MCF 10A (cell line): Measurements from ENCODE around the gene MUS81. TPM values are rescaled to one million over a fixed set of nuclear protein-coding genes. Genes with fewer than 3 reads are reported as not detected.
A peak's percentile ranks its signal among the peaks of the same experiment; 100 is the strongest.

Experiments used
- BruUV-seq: library from RNA; stranded (reverse); fragments of 400-500 nt; replicated peaks from 2 replicates; lab custom pipeline; 2021; lab: Mats Ljungman, UMichigan
- CTCF ChIA-PET: fragments of 300-600 bp; sonication (Branson Sonifier 250); formaldehyde crosslinking; extraction: SDS; loops from one replicate; lab custom pipeline; 2021; ENCODE audit warnings: antibody characterized with exemption, inconsistent platforms; lab: Yijun Ruan, JAX
- POLR2A ChIA-PET: fragments of 300-600, 350-650 bp; sonication (Branson Sonifier 250); formaldehyde crosslinking; extraction: SDS; loops from one replicate; lab custom pipeline; 2020; ENCODE audit warnings: antibody characterized with exemption, inconsistent platforms; lab: Yijun Ruan, JAX
- DNase-seq: peaks from one replicate; pipeline ENCODE4 v3.0.0-alpha.2; 2018; ENCODE audit not compliant: unreplicated experiment
- H3K27ac Mint-ChIP-seq: one replicate; pipeline ENCODE4 v1.8.0; 2022; ENCODE audit warnings: mild to moderate bottlenecking, low read depth, mixed read lengths; ENCODE audit not compliant: unreplicated experiment
- H3K27me3 Mint-ChIP-seq: one replicate; pipeline ENCODE4 v1.8.0; 2022; ENCODE audit warnings: mixed read lengths; ENCODE audit not compliant: insufficient read depth, unreplicated experiment
- H3K36me3 Mint-ChIP-seq: one replicate; pipeline ENCODE4 v1.8.0; 2022; ENCODE audit warnings: mild to moderate bottlenecking, moderate library complexity, mixed read lengths; ENCODE audit not compliant: insufficient read depth, unreplicated experiment
- H3K4me1 Mint-ChIP-seq: one replicate; pipeline ENCODE4 v1.8.0; 2022; ENCODE audit warnings: mixed read lengths; ENCODE audit not compliant: insufficient read depth, unreplicated experiment
- H3K4me3 Mint-ChIP-seq: one replicate; pipeline ENCODE4 v1.8.0; 2022; ENCODE audit warnings: mild to moderate bottlenecking, moderate library complexity, mixed read lengths; ENCODE audit not compliant: unreplicated experiment
- H3K9me3 Mint-ChIP-seq: one replicate; pipeline ENCODE4 v1.8.0; 2022; ENCODE audit warnings: mixed read lengths; ENCODE audit not compliant: unreplicated experiment
- intact Hi-C: fragments of 100-400 bp; cut with micrococcal nuclease; formaldehyde crosslinking; loops from 2 replicates; pipeline ENCODE4 v1.14.1; 2022
- total RNA-seq: library from RNA; stranded (reverse); gene quantifications from 2 replicates; pipeline ENCODE4 v1.2.3, GENCODE V29; 2022
- TF ChIP-seq, protein P1 (sequence below): fragments of 200-600 bp; IDR thresholded peaks from one replicate; pipeline ENCODE4 v1.8.0; 2022; ENCODE audit warnings: antibody characterized with exemption, mild to moderate bottlenecking; ENCODE audit not compliant: unreplicated experiment

The MUS81 gene
- total RNA-seq, 1 experiment from 2014 or later, result 77.6 TPM

GRCh38 chr11:65883786-65884715, 23.8 kb downstream of the MUS81 start:
- no peak overlapping the region for H3K4me3 Mint-ChIP-seq
- CTCF ChIA-PET, result interaction anchor here (0.6 to 9.0 kb wide), 42 partner anchors 8 to 1015 kb away, joined by 3 to 203 read pairs (median 4); partner anchors contain the start of genes KAT5, MUS81 and SART1
- intact Hi-C loops, result loop anchor here (1.0 kb wide), 2 partner anchors 105 to 173 kb away; no protein-coding TSS in a partner anchor
- no peak for DNase-seq
- H3K36me3 Mint-ChIP-seq, result peaks cover 32% of the 10 kb centered on the region
- H3K27ac Mint-ChIP-seq, result peak overlapping the region; percentile 22
- H3K27me3 Mint-ChIP-seq, result no peaks in the 10 kb centered on the region
- peaks cover 5% of the 10 kb centered on the region for H3K4me1 Mint-ChIP-seq
- no TSS peak for BruUV-seq
- H3K9me3 Mint-ChIP-seq, result no peaks in the 10 kb centered on the region
- TF ChIP-seq, protein P1, sequence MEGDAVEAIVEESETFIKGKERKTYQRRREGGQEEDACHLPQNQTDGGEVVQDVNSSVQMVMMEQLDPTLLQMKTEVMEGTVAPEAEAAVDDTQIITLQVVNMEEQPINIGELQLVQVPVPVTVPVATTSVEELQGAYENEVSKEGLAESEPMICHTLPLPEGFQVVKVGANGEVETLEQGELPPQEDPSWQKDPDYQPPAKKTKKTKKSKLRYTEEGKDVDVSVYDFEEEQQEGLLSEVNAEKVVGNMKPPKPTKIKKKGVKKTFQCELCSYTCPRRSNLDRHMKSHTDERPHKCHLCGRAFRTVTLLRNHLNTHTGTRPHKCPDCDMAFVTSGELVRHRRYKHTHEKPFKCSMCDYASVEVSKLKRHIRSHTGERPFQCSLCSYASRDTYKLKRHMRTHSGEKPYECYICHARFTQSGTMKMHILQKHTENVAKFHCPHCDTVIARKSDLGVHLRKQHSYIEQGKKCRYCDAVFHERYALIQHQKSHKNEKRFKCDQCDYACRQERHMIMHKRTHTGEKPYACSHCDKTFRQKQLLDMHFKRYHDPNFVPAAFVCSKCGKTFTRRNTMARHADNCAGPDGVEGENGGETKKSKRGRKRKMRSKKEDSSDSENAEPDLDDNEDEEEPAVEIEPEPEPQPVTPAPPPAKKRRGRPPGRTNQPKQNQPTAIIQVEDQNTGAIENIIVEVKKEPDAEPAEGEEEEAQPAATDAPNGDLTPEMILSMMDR, result no peak
- POLR2A ChIA-PET, result interaction anchor here (0.6 to 9.9 kb wide), 9 partner anchors 10 to 172 kb away, joined by 3 to 181 read pairs (median 4); partner anchors contain the start of genes C11orf68, CFL1, KAT5 and MUS81

DNA sequence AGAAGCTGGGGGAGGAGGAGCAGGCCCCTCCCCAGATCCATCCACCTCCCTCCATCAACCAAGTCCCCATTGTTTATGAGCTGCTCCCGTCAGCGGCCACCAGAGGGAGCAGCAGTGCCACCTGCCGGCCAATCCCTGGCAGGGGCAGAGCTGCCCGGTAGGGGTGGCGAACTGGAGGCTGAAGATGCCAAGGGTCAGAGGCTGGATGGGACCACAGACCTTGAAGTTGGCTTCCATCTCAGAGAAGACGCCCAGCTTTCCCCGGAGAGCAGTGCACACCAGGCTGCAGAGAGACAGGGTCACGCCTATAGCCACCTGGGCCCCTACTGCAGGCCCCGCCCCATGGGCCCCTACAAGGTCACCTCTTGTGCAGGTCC, 24.5 kb downstream of the MUS81 start:
- peak; percentile 77 for DNase-seq
- intact Hi-C loops, result loop anchor here (1.0 kb wide), 2 partner anchors 105 to 173 kb away; no protein-coding TSS in a partner anchor
- Mint-ChIP-seq H3K9me3 (no peaks in the 10 kb centered on the region), H3K27me3 (no peaks in the 10 kb centered on the region), H3K36me3 (peaks cover 33% of the 10 kb centered on the region), H3K4me1 (peaks cover 11% of the 10 kb centered on the region), H3K27ac (peak overlapping the region; percentile 22), H3K4me3 (no peak overlapping the region)
- ChIA-PET POLR2A (interaction anchor here (0.6 to 9.9 kb wide), 9 partner anchors 11 to 173 kb away, joined by 3 to 181 read pairs (median 4); partner anchors contain the start of genes C11orf68, CFL1, KAT5 and MUS81), CTCF (interaction anchor here (0.5 to 9.0 kb wide), 46 partner anchors 8 to 1016 kb away, joined by 3 to 203 read pairs (median 4); partner anchors contain the start of genes KAT5, MUS81 and SART1)
- TF ChIP-seq, protein P1, result peak; percentile 98
- BruUV-seq, result no TSS peak

- Mint-ChIP-seq H3K36me3 (peaks cover 36% of the 10 kb centered on the region), H3K4me3 (no peak overlapping the region), H3K27me3 (no peaks in the 10 kb centered on the region), H3K4me1 (peaks cover 17% of the 10 kb centered on the region), H3K9me3 (no peaks in the 10 kb centered on the region), H3K27ac (no peak overlapping the region)
- POLR2A ChIA-PET, result interaction anchor here (1.0 to 9.9 kb wide), 6 partner anchors 11 to 103 kb away, joined by 3 to 181 read pairs (median 6); partner anchors contain the start of genes C11orf68, CFL1 and MUS81
- BruUV-seq, result no TSS peak
- CTCF ChIA-PET, result interaction anchor here (0.5 to 9.0 kb wide), 41 partner anchors 7 to 1017 kb away, joined by 3 to 203 read pairs (median 4); partner anchors contain the start of genes KAT5, MUS81 and SART1
- no peak for DNase-seq
- TF ChIP-seq, protein P1, result no peak
- intact Hi-C loops, result no loop called here
These were observed 25.0 kb downstream of the MUS81 start for GRCh38 chr11:65885231-65885630.
